22Rv1 (cell line): ENCODE results near the gene CISH.

Experiments
- H3K27ac ChIP-seq: fragments of 450-650 bp; 2 replicates; pipeline ENCODE4 v1.5.1; 2017
- CTCF ChIP-seq: fragments of 450-650 bp; IDR thresholded peaks from 2 replicates; pipeline ENCODE4 v1.5.1; 2017; ENCODE audit warnings: mild to moderate bottlenecking
- ZFX ChIP-seq: fragments of 450-650 bp; IDR thresholded peaks from 2 replicates; pipeline ENCODE4 v1.6.1; 2017; ENCODE audit warnings: antibody characterized with exemption, borderline replicate concordance

Gene CISH

GRCh38 chr3:50649451-50649931 lies 37.9 kb upstream of the CISH start:
- no peak overlapping the region for H3K27ac ChIP-seq
- no peak for TF ChIP-seq CTCF
- no peak for TF ChIP-seq ZFX

GRCh38 chr3:50648944-50649343 lies 37.4 kb upstream of the CISH start:
- H3K27ac ChIP-seq: no peak overlapping the region
- no peak for TF ChIP-seq CTCF
- no peak for TF ChIP-seq ZFX

GRCh38 chr3:50648313-50648712 lies 36.7 kb upstream of the CISH start:
- TF ChIP-seq CTCF: no peak
- no peak for TF ChIP-seq ZFX
- H3K27ac ChIP-seq: no peak overlapping the region

GRCh38 chr3:50645378-50645777 lies 33.8 kb upstream of the CISH start:
- no peak for TF ChIP-seq ZFX
- TF ChIP-seq CTCF: no peak
- H3K27ac ChIP-seq: no peak overlapping the region

GRCh38 chr3:50644561-50644960 lies 33.0 kb upstream of the CISH start:
- H3K27ac ChIP-seq: no peak overlapping the region
- TF ChIP-seq CTCF (no peak), ZFX (no peak)

GRCh38 chr3:50642382-50642781 lies 30.8 kb upstream of the CISH start:
- TF ChIP-seq ZFX: no peak
- no peak for TF ChIP-seq CTCF
- H3K27ac ChIP-seq: no peak overlapping the region

- TF ChIP-seq ZFX (no peak), CTCF (no peak)
- H3K27ac ChIP-seq: no peak overlapping the region
These were observed 27.5 kb upstream of the CISH start for GRCh38 chr3:50639055-50639494.
